AG08395 (cell line): Measurements from ENCODE around the gene MS4A15.
"Not testable (repeated sequence)": the region's sequence is repeated elsewhere in the genome, so short reads cannot be mapped to it uniquely, and the experiment has no call there.

Experiments
- DNase-seq: peaks from one replicate; pipeline ENCODE4 v3.0.0; 2012; ENCODE audit warnings: mixed read lengths, low spot score

The MS4A15 gene

DNA sequence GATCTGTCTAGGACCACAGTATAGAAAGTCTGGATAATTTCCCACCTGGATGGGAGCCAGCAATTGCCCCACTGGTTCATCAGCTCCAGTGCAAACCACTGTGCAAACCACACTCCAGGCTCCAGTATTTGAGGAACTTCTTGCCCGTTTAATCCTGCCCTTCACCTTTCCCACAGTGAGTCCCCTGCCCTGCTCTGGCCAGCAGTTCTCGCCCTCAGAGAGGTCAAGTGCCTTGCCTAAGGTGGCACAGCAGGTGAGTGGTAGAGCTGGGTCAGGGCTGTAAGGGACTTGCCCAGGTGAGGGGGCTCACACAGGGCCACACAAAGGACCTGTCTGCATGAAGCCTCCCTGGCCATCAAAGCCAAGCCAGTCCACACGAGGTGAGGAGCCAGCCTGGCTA is 52.6 kb downstream of the MS4A15 start:
- DNase-seq: no peak

DNA sequence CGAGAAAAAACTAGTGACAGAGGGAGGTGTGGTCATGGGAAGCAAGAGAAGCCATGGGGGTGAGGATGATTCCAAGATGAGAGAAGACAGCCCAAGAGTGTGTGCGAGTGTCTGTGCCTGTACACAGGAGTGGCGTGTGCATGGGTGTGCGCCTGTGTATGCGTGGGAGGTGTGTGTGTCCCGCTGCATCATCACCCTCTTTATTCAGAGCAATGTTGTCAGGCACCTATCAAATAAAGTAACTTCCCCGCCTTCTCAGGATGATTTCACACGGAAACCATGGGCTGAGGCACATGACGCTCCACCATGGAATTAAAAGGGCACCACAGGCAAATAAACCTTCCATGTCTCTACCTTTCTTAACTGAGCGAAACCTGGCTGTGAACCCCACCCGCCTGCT is 53.0 kb downstream of the MS4A15 start:
- no peak for DNase-seq

DNA sequence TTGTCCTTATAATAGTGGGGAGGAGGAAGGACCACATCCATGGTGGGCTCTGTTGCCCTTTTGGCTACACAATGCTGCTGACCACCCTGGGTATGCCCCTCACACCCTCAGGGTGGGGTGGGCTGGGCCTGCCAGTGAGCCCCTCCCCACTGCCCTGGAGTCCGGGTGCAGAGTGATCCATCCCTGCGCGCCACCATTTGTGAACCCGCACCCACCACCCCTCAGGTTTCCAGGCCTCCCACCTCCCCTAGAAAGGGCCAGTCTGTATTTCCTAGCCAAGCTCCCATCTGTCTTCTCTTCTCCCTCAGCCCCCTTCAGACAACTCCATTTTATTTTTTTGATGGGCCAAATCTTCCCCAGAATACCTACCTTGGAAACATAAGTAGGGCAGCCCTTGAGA is 53.5 kb downstream of the MS4A15 start:
- DNase-seq: no peak

DNA sequence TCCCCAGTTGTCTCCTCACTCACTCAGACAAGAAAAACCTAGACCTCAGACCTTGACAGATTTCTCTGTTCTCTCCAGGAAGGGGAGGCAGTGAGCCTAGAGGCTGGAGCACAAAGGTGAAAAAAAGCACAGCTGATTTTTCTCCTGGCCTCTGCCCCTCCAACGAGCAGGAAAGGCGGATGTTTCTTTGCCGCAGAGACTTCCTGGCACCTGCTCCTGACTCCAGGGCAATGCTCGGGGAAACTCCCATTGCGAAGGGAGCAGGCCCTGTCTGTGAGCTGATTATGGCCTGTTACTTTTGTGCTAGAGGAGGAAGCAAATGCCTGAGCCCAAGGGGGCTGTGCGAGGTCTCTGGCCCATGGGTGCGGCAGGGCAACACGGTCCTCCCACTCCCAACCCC is 53.9 kb downstream of the MS4A15 start:
- no peak for DNase-seq

DNA sequence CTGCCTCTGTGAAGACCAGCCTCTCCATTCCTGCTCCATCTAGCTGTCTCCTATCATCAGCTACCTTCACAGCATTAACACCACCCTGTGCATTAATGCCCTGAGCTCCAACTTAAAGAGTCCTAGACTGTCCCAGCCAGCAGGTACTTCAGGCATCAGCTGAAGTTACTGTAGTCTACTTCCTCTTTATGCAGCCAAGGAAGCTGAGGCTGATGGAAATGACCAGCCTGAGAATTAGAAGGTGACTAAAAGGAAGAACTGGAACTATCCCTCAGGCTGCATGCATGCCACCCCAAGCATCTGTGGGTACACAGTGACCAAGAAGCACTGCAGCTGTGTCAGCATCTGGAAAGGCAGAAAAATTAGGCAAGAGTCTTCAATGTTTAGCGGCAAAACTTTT is 56.7 kb downstream of the MS4A15 start:
- no peak for DNase-seq

DNA sequence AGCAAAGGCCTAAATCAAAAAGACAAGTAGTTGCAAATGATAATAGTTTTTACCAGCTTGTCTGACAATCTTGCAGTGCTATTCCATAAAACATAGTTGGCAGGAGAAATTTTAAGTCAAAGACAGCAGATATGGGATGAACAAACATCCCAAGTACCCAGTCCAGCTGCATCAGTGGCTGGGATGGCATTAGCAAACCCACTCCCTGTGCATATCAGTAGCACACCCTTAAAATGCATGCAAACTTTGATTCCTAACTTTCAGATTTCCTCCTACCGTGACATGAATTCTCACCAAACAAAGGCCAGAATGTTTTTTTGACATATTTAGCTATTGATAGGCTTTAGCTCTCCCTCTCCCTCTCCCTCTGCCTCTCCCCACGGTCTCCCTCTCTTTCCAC is 57.4 kb downstream of the MS4A15 start:
- DNase-seq: no peak

DNA sequence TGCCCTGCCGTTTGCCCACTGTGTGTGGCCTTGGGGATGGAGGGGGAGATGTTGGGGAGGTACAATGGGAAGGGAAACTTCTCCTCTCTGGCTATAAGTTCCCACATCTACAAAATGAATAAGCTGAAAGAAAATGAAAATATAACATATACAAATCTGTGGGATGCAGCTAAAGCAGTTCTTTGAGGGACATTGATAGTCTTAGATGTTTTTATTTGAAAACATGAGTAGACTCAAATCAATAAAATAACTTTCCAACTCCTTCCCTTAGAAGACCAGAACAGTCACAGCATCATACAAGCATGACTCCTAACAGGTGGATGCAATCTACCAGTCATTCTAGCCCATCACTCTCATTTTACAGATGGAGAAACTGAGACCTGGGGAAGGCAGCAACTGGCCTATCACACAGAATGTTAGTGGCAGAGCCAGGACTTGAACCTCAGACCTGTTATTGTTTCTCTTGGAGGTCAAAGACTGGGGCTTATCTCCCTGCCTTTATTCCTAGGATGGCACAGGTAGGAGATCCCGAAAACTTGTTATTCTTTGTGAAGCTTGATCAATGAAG is 60.0 kb downstream of the MS4A15 start:
- no peak for DNase-seq

DNA sequence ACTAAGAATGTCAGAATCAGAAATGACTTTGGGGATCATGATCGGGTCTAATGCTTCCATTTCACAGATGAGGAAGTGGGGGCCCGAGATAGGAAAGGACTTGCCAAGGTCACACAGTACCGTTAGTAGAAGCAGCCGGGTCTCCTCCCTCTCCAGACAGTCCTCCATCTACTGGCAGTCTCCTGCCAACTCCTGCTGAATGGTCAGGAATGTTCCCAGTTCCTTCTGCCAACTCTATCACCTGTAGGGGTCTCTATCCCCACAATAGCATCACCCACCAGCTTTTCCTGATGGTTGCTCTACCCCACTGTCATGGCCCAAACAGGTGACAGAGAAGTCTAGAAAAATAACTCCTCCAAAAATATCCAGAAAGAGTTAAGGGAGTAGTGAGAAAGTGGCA is 61.4 kb downstream of the MS4A15 start:
- no peak for DNase-seq

DNA sequence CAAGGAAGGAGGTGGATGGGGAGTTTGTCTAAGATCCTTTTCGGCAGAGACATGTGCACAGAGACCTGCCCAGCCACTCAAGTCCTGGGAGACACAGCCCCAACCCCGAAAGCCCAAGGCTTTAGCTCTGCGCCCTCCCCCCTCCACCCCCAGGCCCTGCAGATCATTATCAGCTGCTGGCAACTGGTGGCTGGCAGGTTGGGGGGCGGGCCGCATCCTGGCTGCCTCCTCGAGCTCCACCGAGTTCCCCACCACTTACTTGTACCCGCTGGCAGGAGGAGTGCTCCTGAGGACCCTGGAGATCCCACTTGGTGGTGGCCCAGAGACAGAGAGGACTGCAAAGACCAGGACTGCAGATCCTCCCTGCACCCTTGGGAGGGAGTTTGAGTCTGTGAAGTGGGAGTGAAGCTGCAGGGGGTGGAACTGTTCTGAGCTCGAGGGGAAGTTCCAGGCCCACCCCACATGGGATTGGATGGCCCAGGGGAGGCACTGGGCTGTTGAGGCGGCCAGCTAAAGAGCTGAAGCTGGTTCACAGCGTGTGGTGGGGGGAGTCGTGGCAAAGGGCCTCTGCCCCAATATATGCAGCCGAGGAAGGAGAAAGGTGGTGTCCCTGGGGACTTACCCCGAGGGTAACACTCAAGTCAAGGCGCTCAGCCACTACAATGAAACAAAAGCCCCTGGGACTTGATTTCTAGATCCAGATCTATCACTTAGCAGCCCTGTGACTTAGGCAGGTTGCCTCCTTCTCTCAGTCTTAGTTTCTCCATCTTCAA is 65.3 kb downstream of the MS4A15 start:
- DNase-seq: no peak

DNA sequence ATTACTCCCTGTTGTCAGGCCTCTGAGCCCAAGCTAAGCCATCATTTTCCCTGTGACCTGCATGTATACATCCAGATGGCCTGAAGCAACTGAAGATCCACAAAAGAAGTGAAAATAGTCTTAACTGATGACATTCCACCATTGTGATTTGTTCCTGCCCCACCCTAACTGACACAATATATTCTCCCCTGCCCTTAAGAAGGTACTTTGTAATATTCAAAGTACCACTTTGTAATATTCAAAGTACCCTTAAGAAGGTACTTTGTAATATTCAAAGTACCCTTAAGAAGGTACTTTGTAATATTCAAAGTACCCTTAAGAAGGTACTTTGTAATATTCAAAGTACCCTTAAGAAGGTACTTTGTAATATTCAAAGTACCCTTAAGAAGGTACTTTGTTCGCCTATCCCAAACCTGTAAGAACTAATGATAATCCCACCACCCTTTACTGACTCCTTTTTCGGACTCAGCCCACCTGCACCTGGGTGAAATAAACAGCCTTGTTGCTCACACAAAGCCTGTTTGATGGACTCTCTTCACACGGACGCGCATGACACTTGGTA is 67.2 kb downstream of the MS4A15 start:
- not testable (repeated sequence) for DNase-seq

DNA sequence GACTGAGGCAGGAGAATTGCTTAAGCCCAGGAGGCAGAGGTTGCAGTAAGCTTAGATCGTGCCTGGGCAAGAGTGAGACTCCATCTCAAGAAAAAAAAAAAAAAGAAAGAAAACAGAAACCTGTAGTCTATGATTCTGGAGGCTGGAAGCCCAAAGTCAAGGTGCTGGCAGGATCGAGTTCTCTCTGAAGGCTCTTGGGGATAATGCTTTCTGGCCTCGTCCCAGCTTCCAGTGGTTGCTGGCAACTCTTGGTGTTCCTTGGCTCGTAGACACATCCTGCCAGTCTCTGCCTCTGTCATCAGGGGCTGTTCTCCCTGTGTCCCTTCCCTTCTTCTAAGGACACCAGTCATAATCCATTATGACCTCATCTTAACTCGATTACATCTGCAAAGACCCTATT is 68.5 kb downstream of the MS4A15 start:
- no peak for DNase-seq

DNA sequence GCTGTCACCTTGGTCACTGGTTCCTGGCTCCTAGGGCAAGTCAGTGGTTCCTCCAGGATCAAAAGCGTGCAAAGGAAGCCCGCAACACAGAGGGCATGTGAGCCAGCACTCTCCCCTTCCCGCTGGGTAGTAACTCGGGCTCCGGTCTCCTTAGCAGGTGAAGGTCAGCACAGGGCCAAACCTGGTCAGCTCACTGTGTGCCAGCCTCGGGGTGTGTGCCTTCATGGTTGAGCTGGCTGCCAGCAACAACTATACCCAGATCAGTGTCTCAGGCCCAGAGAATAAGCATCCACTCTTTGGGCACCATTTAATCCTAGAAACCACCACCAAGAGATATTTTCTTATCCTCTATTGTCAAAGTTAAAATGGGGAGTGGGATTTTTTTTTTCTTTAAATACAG is 69.1 kb downstream of the MS4A15 start:
- no peak for DNase-seq
